OCI-LY1 (cell line): ENCODE results near the gene PHC3.
"Not testable (repeated sequence)": the region's sequence is repeated elsewhere in the genome, so short reads cannot be mapped to it uniquely, and the experiment has no call there.

Source experiments
- H2AFZ ChIP-seq: fragments of 200-600 bp; sonication (generic), shearing (Covaris generic); 2 replicates; pipeline ENCODE4 v1.6.0; 2014; ENCODE audit warnings: antibody characterized with exemption, mild to moderate bottlenecking, low read length
- H3F3A ChIP-seq: fragments of 200-600 bp; sonication (generic), shearing (Covaris generic); 2 replicates; pipeline ENCODE4 v1.6.0; 2014; ENCODE audit warnings: mild to moderate bottlenecking, antibody characterized with exemption, low read length, moderate library complexity; ENCODE audit not compliant: insufficient read depth
- H3K27ac ChIP-seq: fragments of 200-600 bp; sonication (generic); 2 replicates; pipeline ENCODE4 v1.5.1; 2014; ENCODE audit warnings: low read length, mixed run types, mild to moderate bottlenecking, low read depth; ENCODE audit not compliant: poor library complexity, severe bottlenecking
- H3K27me3 ChIP-seq: fragments of 200-600 bp; sonication (generic); 2 replicates; pipeline ENCODE4 v1.6.0; 2014; ENCODE audit warnings: antibody characterized with exemption, mild to moderate bottlenecking, low read length, moderate library complexity; ENCODE audit not compliant: insufficient read depth
- H3K36me3 ChIP-seq: fragments of 200-600 bp; sonication (generic); 2 replicates; pipeline ENCODE4 v1.6.1; 2014; ENCODE audit warnings: mild to moderate bottlenecking, antibody characterized with exemption, low read length, moderate library complexity, mixed read lengths; ENCODE audit not compliant: insufficient read depth
- H3K4me1 ChIP-seq: fragments of 200-600 bp; sonication (generic); 2 replicates; pipeline ENCODE4 v1.5.1; 2014; ENCODE audit warnings: mild to moderate bottlenecking, low read length, moderate library complexity; ENCODE audit not compliant: insufficient read depth, severe bottlenecking
- H3K4me2 ChIP-seq: fragments of 200-600 bp; sonication (generic), shearing (Covaris generic); 2 replicates; pipeline ENCODE4 v1.6.1; 2014; ENCODE audit warnings: low read length
- H3K4me3 ChIP-seq: fragments of 200-600 bp; sonication (generic); 2 replicates; pipeline ENCODE4 v1.5.1; 2014; ENCODE audit warnings: low read length, low read depth, mild to moderate bottlenecking, mixed read lengths; ENCODE audit not compliant: poor library complexity, severe bottlenecking
- H3K79me2 ChIP-seq: fragments of 200-600 bp; shearing (Covaris generic); 2 replicates; pipeline ENCODE4 v1.6.1; 2016; ENCODE audit warnings: mixed run types, low read length, mixed read lengths; ENCODE audit not compliant: insufficient read depth
- H3K9ac ChIP-seq: fragments of 200-600 bp; sonication (generic), shearing (Covaris generic); 2 replicates; pipeline ENCODE4 v1.6.1; 2014; ENCODE audit warnings: mild to moderate bottlenecking, low read length, mixed read lengths
- H3K9me2 ChIP-seq: fragments of 200-600 bp; sonication (generic), shearing (Covaris generic); 2 replicates; pipeline ENCODE4 v1.6.1; 2014; ENCODE audit warnings: low read depth, mild to moderate bottlenecking, low read length, mixed read lengths
- H3K9me3 ChIP-seq: fragments of 200-600 bp; shearing (Covaris generic); 2 replicates; pipeline ENCODE4 v1.6.1; 2014; ENCODE audit warnings: low read length, mixed read lengths
- H4K20me1 ChIP-seq: fragments of 200-600 bp; sonication (generic), shearing (Covaris generic); 2 replicates; pipeline ENCODE4 v1.6.0; 2016; ENCODE audit warnings: mild to moderate bottlenecking, low read length; ENCODE audit not compliant: insufficient read depth
- CTCF ChIP-seq: fragments of 200-600 bp; sonication (generic), shearing (Covaris generic); IDR thresholded peaks from 2 replicates; pipeline ENCODE4 v1.5.1; 2017; ENCODE audit warnings: mild to moderate bottlenecking, antibody characterized with exemption, low read length, moderate library complexity, mixed read lengths
- EZH2 ChIP-seq: fragments of 200-600 bp; sonication (generic), shearing (Covaris generic); IDR thresholded peaks from 2 replicates; pipeline ENCODE4 v1.8.0; 2017; ENCODE audit warnings: borderline replicate concordance, mixed run types, mild to moderate bottlenecking, antibody characterized with exemption, low read length, moderate library complexity, mixed read lengths

PHC3 gene

DNA sequence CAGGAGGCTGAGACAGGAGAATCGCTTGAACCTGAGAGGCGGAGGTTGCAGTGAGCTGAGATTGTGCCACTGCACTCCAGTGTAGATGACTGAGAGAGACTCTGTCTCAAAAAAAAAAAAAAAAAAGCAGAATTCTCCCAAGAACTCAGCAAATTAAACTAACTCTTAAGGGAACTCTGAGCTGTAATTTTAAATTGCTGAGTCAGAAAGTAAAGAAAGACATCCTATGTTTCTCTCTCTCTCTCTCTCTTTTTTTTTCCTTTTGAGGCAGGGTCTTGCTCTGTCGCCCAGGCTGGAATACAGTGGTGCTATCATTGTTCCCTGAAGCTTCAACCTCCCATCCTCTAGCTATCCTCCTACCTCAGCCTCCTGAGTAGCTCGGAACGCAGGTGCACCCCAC, 20.0 kb upstream of the PHC3 start:
- no peaks in the 10 kb centered on the region for H3F3A ChIP-seq
- no peak overlapping the region for H2AFZ ChIP-seq
- H3K27me3 ChIP-seq = no peaks in the 10 kb centered on the region
- TF ChIP-seq CTCF (no peak), EZH2 (no peak)
- no peaks in the 10 kb centered on the region for H3K36me3 ChIP-seq
- no peak overlapping the region for H3K4me2 ChIP-seq
- H3K27ac ChIP-seq = no peak overlapping the region
- H3K9ac ChIP-seq = no peak overlapping the region
- no peaks in the 10 kb centered on the region for H3K4me1 ChIP-seq
- H4K20me1 ChIP-seq = no peaks in the 10 kb centered on the region
- H3K79me2 ChIP-seq = no peaks in the 10 kb centered on the region
- no peak overlapping the region for H3K4me3 ChIP-seq
- no peaks in the 10 kb centered on the region for H3K9me2 ChIP-seq
- H3K9me3 ChIP-seq = no peaks in the 10 kb centered on the region

DNA sequence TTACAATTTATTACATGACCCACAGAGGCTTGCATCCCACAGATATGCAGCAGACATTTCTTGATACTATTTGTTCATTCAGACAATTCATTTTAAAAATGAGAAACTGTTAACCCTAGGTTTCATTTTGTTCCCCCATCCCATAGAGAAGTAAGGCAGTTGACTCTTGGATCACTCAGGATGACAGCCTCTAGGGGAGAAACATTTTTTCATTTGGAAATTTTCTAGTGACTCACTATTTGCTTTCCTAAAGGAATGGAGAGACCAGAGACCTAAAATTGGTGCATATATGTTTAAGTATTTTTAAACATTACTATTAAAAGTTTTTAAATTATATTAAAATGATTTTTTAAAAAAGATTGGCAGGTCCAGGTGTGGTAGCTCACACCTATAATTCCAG, 19.5 kb upstream of the PHC3 start:
- no peaks in the 10 kb centered on the region for H3K4me1 ChIP-seq
- no peak overlapping the region for H3K4me2 ChIP-seq
- no peaks in the 10 kb centered on the region for H3K79me2 ChIP-seq
- H4K20me1 ChIP-seq = no peaks in the 10 kb centered on the region
- no peaks in the 10 kb centered on the region for H3F3A ChIP-seq
- H3K4me3 ChIP-seq = no peak overlapping the region
- H2AFZ ChIP-seq = no peak overlapping the region
- H3K36me3 ChIP-seq = no peaks in the 10 kb centered on the region
- no peak overlapping the region for H3K9ac ChIP-seq
- TF ChIP-seq EZH2 = no peak
- no peak for TF ChIP-seq CTCF
- no peaks in the 10 kb centered on the region for H3K9me2 ChIP-seq
- no peaks in the 10 kb centered on the region for H3K9me3 ChIP-seq
- H3K27me3 ChIP-seq = no peaks in the 10 kb centered on the region
- H3K27ac ChIP-seq = no peak overlapping the region

GRCh38 chr3:170196833-170197232, 15.3 kb upstream of the PHC3 start:
- TF ChIP-seq CTCF (no peak), EZH2 (no peak)
- H3K27ac ChIP-seq = no peak overlapping the region
- no peaks in the 10 kb centered on the region for H3F3A ChIP-seq
- no peaks in the 10 kb centered on the region for H3K9me2 ChIP-seq
- no peaks in the 10 kb centered on the region for H3K4me1 ChIP-seq
- no peaks in the 10 kb centered on the region for H4K20me1 ChIP-seq
- H3K9ac ChIP-seq = no peak overlapping the region
- no peak overlapping the region for H2AFZ ChIP-seq
- no peaks in the 10 kb centered on the region for H3K79me2 ChIP-seq
- H3K27me3 ChIP-seq = peaks cover 4% of the 10 kb centered on the region; the same call in 1 of the 2 replicates
- H3K9me3 ChIP-seq = no peaks in the 10 kb centered on the region
- no peak overlapping the region for H3K4me3 ChIP-seq
- H3K4me2 ChIP-seq = no peak overlapping the region
- no peaks in the 10 kb centered on the region for H3K36me3 ChIP-seq

DNA sequence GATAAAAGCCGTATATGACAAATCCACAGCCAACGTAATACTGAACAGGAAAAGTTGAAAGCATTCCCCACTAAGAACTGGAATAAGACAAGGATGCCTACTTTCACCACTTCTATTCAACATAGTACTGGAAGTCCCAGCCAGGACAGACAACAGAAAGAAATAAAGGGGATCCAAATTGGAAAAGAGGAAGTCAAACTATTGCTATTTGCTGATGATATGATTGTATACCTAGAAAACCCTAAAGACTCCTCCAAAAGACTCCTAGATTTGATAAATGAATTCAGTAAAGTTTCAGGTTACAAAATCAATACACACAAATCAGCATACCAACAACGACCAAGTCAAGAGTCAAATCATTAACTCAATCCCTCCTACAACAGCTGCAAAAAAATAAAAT, 14.2 kb upstream of the PHC3 start:
- H2AFZ ChIP-seq, H3K27ac ChIP-seq, H3K79me2 ChIP-seq, H3K4me2 ChIP-seq, H3K9me3 ChIP-seq, H3K9ac ChIP-seq, H3K36me3 ChIP-seq, H3K4me3 ChIP-seq, H3K9me2 ChIP-seq, H3K27me3 ChIP-seq, H3F3A ChIP-seq, H3K4me1 ChIP-seq, H4K20me1 ChIP-seq: not testable (repeated sequence)
